Neural cell (in vitro differentiated cells): Measurements from ENCODE around the gene PTCSC3. TPM values are rescaled to one million over a fixed set of nuclear protein-coding genes. Genes with fewer than 3 reads are reported as not detected.

Source experiments
- H2AFZ ChIP-seq: fragments of 200-600, 300-800 bp; sonication (generic), shearing (Covaris generic); 2 replicates; pipeline ENCODE4 v1.6.0; 2014; ENCODE audit warnings: low read depth, mild to moderate bottlenecking, antibody characterized with exemption, low read length, moderate library complexity
- H3F3A ChIP-seq: fragments of 200-600 bp; shearing (Covaris generic); 2 replicates; pipeline ENCODE4 v1.6.1; 2016; ENCODE audit warnings: mild to moderate bottlenecking, moderate library complexity, mixed read lengths, antibody characterized with exemption, low read length; ENCODE audit not compliant: insufficient read depth, poor library complexity, severe bottlenecking
- H3K27ac ChIP-seq: fragments of 200-600, 300-800 bp; sonication (generic), shearing (Covaris generic); 2 replicates; pipeline ENCODE4 v1.5.1; 2014; ENCODE audit warnings: mild to moderate bottlenecking, low read length, moderate library complexity
- H3K27me3 ChIP-seq: fragments of 300-800, 200-600 bp; sonication (generic), shearing (Covaris generic); 2 replicates; pipeline ENCODE4 v1.6.0; 2014; ENCODE audit warnings: mild to moderate bottlenecking, low read depth, low read length, moderate library complexity; ENCODE audit not compliant: insufficient read depth
- H3K36me3 ChIP-seq: fragments of 300-800, 200-600 bp; sonication (generic), shearing (Covaris generic); 2 replicates; pipeline ENCODE4 v1.5.1; 2014; ENCODE audit warnings: mild to moderate bottlenecking, antibody characterized with exemption, low read length, moderate library complexity; ENCODE audit not compliant: insufficient read depth
- H3K4me2 ChIP-seq: fragments of 300-800, 200-600 bp; sonication (generic), shearing (Covaris generic); 2 replicates; pipeline ENCODE4 v1.6.0; 2014; ENCODE audit warnings: mild to moderate bottlenecking, low read length
- H3K4me3 ChIP-seq: fragments of 300-800, 200-600 bp; sonication (generic), shearing (Covaris generic); 2 replicates; pipeline ENCODE4 v1.5.1; 2014; ENCODE audit warnings: mild to moderate bottlenecking, low read length, moderate library complexity
- H3K79me2 ChIP-seq: fragments of 200-600 bp; shearing (Covaris generic); replicated peaks from 2 replicates; pipeline ENCODE4 v1.6.0; 2014; ENCODE audit warnings: mild to moderate bottlenecking, low read length, moderate library complexity; ENCODE audit not compliant: insufficient read depth
- H3K9ac ChIP-seq: fragments of 300-800, 200-600 bp; sonication (generic), shearing (Covaris generic); 2 replicates; pipeline ENCODE4 v1.6.1; 2016; ENCODE audit warnings: mild to moderate bottlenecking, low read length, mixed read lengths
- H3K9me2 ChIP-seq: fragments of 200-600 bp; shearing (Covaris generic); 2 replicates; pipeline ENCODE4 v1.6.1; 2016; ENCODE audit warnings: mild to moderate bottlenecking, low read length, mixed read lengths; ENCODE audit not compliant: insufficient read depth
- H3K9me3 ChIP-seq: fragments of 200-600, 300-800 bp; sonication (generic), shearing (Covaris generic); 2 replicates; pipeline ENCODE4 v1.6.1; 2016; ENCODE audit warnings: mild to moderate bottlenecking, mixed run types, low read length, moderate library complexity, mixed read lengths
- H4K20me1 ChIP-seq: fragments of 200-600 bp; shearing (Covaris generic); 2 replicates; pipeline ENCODE4 v1.6.1; 2016; ENCODE audit warnings: mild to moderate bottlenecking, mixed run types; ENCODE audit not compliant: insufficient read depth
- EP300 ChIP-seq: fragments of 450-650 bp; conservative IDR thresholded peaks from 2 replicates; pipeline ENCODE4 v1.6.1; 2014; ENCODE audit warnings: antibody characterized with exemption, mild to moderate bottlenecking, moderate library complexity; ENCODE audit not compliant: poor library complexity, severe bottlenecking
- EZH2 ChIP-seq: fragments of 200-600, 300-800 bp; shearing (Covaris generic), sonication (generic); IDR thresholded peaks from 2 replicates; pipeline ENCODE4 v1.6.1; 2014; ENCODE audit warnings: antibody characterized with exemption, low read length, borderline replicate concordance, mild to moderate bottlenecking; ENCODE audit not compliant: insufficient read depth, poor library complexity, severe bottlenecking
- MXI1 ChIP-seq: fragments of 450-650 bp; conservative IDR thresholded peaks from 2 replicates; pipeline ENCODE4 v1.6.1; 2014; ENCODE audit warnings: antibody characterized with exemption, mild to moderate bottlenecking; ENCODE audit not compliant: poor library complexity, severe bottlenecking
- POLR2AphosphoS5 ChIP-seq: IDR thresholded peaks from 2 replicates; pipeline ENCODE4 v1.6.1; 2012
- RAD21 ChIP-seq: fragments of 450-650 bp; conservative IDR thresholded peaks from 2 replicates; pipeline ENCODE4 v1.6.1; 2014; ENCODE audit warnings: antibody characterized with exemption, mild to moderate bottlenecking, moderate library complexity
- SMC3 ChIP-seq: fragments of 450-650 bp; conservative IDR thresholded peaks from 2 replicates; pipeline ENCODE4 v1.6.1; 2014; ENCODE audit warnings: antibody characterized with exemption, mild to moderate bottlenecking, moderate library complexity; ENCODE audit not compliant: poor library complexity
- TAF1 ChIP-seq: IDR thresholded peaks from 2 replicates; pipeline ENCODE4 v1.6.1; 2012; ENCODE audit warnings: low read depth
- polyA minus RNA-seq: library from RNA; depleted of rRNA, polyadenylated mRNA; stranded (reverse); fragments of >200 nt; gene quantifications from 2 replicates; pipeline ENCODE4 v1.2.3, GENCODE V29; 2014
- polyA plus RNA-seq: library from polyadenylated mRNA; depleted of rRNA; stranded (reverse); fragments of >200 nt; gene quantifications from 2 replicates; pipeline ENCODE4 v1.2.3, GENCODE V29; 2014
- TF ChIP-seq, protein P1 (sequence below): fragments of 450-650 bp; IDR thresholded peaks from 2 replicates; pipeline ENCODE4 v1.5.1; 2014; ENCODE audit warnings: antibody characterized with exemption, mild to moderate bottlenecking, moderate library complexity; ENCODE audit not compliant: poor library complexity, severe bottlenecking
- TF ChIP-seq, protein P2 (sequence below): IDR thresholded peaks from 2 replicates; pipeline ENCODE4 v1.6.1; 2012; ENCODE audit warnings: borderline replicate concordance

The PTCSC3 gene
- polyA plus RNA-seq (not detected in 2 replicates), polyA minus RNA-seq (not detected in 2 replicates)

DNA sequence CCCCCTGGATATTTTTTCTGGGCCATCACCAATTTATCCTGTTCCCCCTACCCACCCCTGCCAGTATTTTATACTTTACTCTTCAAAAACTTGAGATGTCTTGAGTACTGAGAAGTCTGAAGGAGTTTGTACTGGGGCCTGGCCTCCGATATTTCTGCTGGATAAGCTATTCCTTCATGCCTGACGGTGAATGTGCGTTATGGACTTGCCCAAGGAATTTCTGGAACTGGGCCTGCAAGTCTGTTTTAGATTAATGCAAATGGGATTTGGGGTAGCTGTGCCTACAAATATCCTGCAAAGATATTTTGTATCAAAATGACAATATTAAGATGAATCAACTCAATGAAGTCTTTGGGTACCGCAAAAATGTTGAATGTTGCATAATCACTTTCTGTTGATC lies at the start of gene PTCSC3:
Gene PTCSC3, minus strand, starts transcription at position 199 of the 400 bp plus-strand sequence.
- TF ChIP-seq EP300: no peak

GRCh38 chr14:36226164-36226563 lies 49.6 kb upstream of the PTCSC3 start:
- Histone ChIP-seq H3K4me3 (no peak overlapping the region), H3K9me3 (no peaks in the 10 kb centered on the region), H3F3A (no peaks in the 10 kb centered on the region), H3K27ac (no peak overlapping the region), H3K27me3 (no peaks in the 10 kb centered on the region), H2AFZ (no peak overlapping the region), H4K20me1 (no peaks in the 10 kb centered on the region), H3K79me2 (no peaks in the 10 kb centered on the region), H3K36me3 (no peaks in the 10 kb centered on the region), H3K9me2 (no peaks in the 10 kb centered on the region), H3K4me2 (no peak overlapping the region), H3K9ac (no peak overlapping the region)
- TF ChIP-seq EP300: no peak
- no peak for TF ChIP-seq SMC3
- no peak for TF ChIP-seq EZH2
- TF ChIP-seq MXI1: no peak
- TF ChIP-seq, protein P1, sequence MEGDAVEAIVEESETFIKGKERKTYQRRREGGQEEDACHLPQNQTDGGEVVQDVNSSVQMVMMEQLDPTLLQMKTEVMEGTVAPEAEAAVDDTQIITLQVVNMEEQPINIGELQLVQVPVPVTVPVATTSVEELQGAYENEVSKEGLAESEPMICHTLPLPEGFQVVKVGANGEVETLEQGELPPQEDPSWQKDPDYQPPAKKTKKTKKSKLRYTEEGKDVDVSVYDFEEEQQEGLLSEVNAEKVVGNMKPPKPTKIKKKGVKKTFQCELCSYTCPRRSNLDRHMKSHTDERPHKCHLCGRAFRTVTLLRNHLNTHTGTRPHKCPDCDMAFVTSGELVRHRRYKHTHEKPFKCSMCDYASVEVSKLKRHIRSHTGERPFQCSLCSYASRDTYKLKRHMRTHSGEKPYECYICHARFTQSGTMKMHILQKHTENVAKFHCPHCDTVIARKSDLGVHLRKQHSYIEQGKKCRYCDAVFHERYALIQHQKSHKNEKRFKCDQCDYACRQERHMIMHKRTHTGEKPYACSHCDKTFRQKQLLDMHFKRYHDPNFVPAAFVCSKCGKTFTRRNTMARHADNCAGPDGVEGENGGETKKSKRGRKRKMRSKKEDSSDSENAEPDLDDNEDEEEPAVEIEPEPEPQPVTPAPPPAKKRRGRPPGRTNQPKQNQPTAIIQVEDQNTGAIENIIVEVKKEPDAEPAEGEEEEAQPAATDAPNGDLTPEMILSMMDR: no peak
- TF ChIP-seq TAF1: no peak
- TF ChIP-seq RAD21: no peak
- no peak for TF ChIP-seq POLR2AphosphoS5
- TF ChIP-seq, protein P2, sequence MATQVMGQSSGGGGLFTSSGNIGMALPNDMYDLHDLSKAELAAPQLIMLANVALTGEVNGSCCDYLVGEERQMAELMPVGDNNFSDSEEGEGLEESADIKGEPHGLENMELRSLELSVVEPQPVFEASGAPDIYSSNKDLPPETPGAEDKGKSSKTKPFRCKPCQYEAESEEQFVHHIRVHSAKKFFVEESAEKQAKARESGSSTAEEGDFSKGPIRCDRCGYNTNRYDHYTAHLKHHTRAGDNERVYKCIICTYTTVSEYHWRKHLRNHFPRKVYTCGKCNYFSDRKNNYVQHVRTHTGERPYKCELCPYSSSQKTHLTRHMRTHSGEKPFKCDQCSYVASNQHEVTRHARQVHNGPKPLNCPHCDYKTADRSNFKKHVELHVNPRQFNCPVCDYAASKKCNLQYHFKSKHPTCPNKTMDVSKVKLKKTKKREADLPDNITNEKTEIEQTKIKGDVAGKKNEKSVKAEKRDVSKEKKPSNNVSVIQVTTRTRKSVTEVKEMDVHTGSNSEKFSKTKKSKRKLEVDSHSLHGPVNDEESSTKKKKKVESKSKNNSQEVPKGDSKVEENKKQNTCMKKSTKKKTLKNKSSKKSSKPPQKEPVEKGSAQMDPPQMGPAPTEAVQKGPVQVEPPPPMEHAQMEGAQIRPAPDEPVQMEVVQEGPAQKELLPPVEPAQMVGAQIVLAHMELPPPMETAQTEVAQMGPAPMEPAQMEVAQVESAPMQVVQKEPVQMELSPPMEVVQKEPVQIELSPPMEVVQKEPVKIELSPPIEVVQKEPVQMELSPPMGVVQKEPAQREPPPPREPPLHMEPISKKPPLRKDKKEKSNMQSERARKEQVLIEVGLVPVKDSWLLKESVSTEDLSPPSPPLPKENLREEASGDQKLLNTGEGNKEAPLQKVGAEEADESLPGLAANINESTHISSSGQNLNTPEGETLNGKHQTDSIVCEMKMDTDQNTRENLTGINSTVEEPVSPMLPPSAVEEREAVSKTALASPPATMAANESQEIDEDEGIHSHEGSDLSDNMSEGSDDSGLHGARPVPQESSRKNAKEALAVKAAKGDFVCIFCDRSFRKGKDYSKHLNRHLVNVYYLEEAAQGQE: no peak

More for the DNA sequence above, at the start of gene PTCSC3:
- Histone ChIP-seq H3K79me2 (no peaks in the 10 kb centered on the region), H3K9me2 (no peaks in the 10 kb centered on the region), H3K36me3 (no peaks in the 10 kb centered on the region), H3K27me3 (no peaks in the 10 kb centered on the region), H3F3A (no peaks in the 10 kb centered on the region), H3K4me3 (no peak within 1 kb of the TSS), H4K20me1 (no peaks in the 10 kb centered on the region), H3K9ac (no peak within 1 kb of the TSS), H3K9me3 (no peaks in the 10 kb centered on the region), H3K27ac (no peak within 1 kb of the TSS), H3K4me2 (no peak within 1 kb of the TSS), H2AFZ (no peak within 1 kb of the TSS)

- H3K27ac ChIP-seq: no peak overlapping the region
- H3K79me2 ChIP-seq: no peaks in the 10 kb centered on the region
- no peaks in the 10 kb centered on the region for H3K9me2 ChIP-seq
- H4K20me1 ChIP-seq: no peaks in the 10 kb centered on the region
- H3F3A ChIP-seq: no peaks in the 10 kb centered on the region
- H3K36me3 ChIP-seq: no peaks in the 10 kb centered on the region
- no peak overlapping the region for H3K9ac ChIP-seq
- no peak overlapping the region for H3K4me3 ChIP-seq
- no peaks in the 10 kb centered on the region for H3K9me3 ChIP-seq
- H3K4me2 ChIP-seq: no peak overlapping the region
- H2AFZ ChIP-seq: no peak overlapping the region
- TF ChIP-seq EP300: no peak
- TF ChIP-seq, protein P1: no peak
- TF ChIP-seq TAF1: no peak
- TF ChIP-seq EZH2: no peak
- TF ChIP-seq SMC3: no peak
- no peak for TF ChIP-seq MXI1
- TF ChIP-seq RAD21: no peak
- no peak for TF ChIP-seq POLR2AphosphoS5
- TF ChIP-seq, protein P2: no peak
- no peaks in the 10 kb centered on the region for H3K27me3 ChIP-seq
Observed at GRCh38 chr14:36224176-36224575, 47.7 kb upstream of the PTCSC3 start.
